T-helper 9 cell (primary cell): ENCODE measurements around the gene FAM184B.

Experiments used
- DNase-seq: peaks from one replicate; pipeline ENCODE4 v3.0.0-alpha.2; 2020

Gene FAM184B

DNA sequence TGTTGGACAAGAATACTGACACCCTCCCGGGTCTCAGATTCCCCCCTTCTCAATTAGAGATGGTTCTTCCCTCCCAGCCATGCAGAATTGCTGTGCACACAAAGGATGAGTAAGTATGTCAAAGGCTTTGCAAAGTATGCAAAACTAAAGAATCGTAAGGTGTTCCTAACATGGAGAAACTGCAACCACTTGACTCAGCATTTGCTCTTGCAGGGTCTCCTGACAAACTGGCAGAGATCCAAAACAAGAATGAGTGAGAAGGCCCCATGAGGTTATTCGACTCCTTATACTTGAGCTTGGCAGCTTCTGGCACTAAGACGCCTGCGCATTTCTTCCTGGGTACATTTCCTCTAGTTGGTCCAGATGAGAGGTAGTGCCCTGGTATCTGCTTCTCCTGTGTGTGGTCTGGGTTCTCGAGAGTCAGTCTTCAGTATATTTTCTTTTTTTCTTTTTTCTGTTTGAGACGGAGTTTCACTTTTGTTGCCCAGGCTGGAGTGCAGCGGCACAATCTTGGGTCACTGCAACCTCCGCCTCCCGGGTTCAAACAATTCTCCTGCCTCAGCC is 8.2 kb downstream of the FAM184B start:
- no peak for DNase-seq

DNA sequence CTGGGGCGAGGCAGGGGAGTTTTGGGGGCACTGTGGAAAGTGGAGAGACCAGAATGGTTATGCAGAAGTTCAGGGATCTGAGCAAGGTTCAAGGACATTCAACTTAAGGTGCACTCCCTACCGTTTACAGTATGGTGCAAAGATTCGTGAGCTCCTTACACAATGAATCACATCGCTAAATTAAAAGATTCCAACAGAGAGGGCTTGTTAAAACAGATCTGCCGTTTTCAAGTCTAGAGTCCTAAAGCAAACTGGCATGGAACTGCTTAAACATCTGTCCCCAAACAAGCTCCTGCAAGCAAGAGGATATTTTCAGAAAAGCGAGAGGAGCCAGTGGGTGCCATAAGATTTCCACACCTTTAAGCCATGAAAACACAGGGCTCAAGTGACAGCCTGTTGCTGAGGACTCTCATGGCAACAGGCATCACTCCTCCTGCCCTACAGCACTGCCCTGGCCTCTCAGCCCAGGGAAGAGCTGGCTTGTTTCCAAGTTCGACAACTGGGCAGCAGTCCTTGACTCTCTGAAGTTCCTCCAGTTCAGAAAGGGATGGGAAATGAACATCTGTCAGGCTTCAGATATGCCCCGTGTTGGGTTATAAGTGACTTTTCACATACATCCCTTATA is 10.0 kb downstream of the FAM184B start:
- DNase-seq: no peak

DNA sequence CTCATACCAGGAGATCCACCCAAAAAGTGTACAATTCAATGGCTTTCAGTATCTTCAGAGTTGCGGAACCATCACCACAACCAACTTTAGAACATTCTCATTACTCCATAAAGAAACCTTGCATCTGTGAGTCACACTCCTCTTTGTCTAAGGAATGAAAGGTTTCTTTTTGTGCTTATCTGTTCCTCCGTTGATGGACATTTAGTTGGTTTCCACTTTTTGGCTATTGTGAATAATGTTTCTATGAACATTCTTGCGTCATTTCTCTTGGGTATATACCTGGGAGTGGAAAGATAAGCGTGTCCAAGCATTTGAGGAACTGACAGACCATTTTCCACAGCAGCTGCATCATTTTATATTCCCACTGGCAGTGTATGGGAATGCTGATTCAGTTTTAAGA is 10.6 kb downstream of the FAM184B start:
- DNase-seq: no peak

DNA sequence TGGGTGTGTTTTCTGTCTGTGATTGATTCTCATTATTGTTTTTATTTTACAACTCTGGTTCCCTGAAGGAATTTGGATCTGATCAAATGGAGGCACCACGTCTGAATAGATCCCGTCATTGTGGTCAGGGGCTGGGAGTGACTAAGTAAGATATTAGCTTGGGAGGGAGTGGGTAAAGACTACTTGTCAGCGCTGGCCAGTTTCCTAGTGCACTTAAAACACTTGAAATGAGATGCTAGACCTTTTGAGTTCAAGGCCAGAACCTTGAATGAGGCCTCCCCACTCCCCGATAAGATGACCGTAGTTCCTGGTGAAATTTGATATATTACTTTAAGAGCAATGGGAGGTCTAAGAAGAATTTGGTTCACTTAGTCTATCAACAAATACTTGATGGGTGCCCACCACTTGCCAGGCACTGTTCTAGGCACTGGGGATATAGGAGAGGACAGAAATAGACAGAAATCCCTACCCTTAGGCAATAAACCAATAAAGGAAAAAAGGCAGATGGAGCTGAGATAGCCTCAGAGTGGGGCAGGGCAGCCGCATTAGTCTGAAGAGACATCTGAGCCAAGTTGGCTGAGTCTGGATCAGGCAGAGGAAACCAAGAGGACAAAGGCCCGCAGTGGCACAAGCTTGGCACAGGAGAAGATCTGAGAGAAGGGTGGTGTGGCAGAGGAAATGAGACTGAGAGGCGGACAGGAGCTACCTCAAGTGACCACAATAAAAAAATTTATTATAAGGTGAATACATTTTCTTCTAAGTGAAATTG is 11.8 kb downstream of the FAM184B start:
- no peak for DNase-seq

DNA sequence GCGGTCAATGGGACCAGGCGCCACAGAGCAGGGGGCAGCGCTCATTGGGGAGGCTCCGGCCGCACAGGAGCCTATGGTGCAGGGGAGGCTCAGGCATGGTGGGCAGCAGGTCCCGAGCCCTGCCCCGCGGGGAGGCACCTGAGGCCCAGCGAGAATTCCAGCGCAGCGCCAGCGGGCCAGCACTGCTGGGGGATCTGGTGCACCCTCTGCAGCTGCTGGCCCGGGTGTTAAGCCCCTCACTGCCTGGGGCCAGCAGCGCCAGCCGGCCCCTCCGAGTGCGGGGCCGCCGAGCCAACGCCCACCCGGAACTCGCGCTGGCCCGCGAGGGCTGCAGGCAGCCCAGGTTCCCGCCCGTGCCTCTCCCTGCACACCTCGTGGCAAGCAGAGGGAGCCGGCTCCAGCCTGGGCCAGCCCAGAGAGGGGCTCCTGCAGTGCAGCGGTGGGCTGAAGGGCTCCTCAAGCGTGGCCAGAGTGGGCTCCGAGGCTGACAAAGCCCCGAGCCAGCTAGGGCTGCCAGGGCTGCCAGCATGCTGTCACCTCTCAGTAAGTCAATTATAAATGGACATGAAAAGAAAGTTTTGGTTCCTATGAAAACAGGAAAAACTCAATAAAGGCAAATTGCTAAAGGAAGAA is 14.5 kb downstream of the FAM184B start:
- DNase-seq: no peak

DNA sequence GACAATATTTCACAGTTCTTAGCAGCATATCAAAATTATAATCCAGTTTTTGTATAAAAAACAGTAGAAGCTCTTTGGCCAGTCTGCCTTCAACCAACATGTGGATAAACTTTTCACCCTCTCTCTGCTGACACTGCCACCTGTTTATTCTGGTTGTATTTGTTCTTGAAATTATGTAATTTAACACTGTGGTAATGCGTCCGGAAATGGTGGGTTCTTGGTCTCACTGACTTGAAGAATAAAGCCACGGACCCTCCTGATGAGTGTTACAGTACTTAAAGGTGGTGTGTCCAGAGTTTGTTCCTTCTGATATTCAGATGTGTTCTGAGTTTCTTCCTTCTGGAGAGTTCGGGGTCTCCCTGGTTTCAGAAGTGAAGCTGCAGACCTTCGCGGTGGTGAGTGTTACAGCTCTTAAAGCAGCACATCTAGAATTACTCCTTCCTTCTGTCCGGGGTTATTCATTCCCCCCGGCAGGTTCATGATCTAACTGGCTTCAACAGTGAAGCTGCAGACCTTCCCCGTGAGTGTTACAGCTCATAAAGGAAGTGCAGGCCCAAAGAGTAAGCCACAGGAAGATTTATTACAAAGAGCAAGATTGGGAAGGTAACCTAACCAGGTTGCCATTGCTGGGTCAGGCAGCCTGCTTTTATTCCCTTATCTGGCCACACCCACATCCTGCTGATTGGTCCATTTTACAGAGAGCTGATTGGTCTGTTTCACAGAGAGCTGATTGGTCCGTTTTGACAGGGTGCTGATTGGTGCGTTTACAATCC is 15.7 kb downstream of the FAM184B start:
- DNase-seq: no peak

DNA sequence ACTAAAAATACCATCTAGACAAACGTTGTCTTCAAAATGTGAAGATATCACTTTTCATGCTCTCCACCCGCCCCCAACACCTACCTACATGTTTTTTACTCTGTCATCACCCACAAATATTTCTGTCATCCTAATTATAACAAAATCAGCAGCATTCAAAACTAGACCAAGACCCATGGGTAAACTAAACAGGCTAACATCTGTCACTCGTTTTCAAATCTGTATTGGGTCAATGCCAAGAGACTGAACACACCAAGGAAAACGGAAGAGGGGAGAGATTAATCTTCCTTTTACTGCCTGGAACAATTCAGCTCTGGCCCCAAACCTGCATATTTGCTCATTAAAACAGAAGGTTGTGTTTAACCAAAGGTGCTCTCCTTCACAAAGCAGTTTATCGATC is 17.5 kb downstream of the FAM184B start:
- DNase-seq: no peak

DNA sequence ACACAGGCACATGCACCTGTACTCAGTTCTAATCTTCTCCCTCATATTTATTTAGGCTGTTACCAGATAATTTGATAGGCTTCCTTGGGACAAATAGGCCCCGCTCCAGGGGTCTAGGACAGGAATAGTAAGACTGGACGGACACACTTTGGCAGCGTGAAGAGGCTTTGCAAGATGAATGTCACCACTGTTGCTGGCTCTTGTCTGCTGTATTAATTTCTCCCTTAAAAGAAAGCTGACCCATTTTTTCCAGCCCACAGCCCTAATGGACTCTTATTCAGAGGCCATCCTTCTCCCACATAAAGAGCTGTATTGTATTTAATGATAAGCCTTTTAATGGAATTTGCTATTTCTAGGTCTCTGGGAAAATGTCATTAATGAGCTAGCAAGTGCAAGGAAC is 18.0 kb downstream of the FAM184B start:
- DNase-seq: no peak

DNA sequence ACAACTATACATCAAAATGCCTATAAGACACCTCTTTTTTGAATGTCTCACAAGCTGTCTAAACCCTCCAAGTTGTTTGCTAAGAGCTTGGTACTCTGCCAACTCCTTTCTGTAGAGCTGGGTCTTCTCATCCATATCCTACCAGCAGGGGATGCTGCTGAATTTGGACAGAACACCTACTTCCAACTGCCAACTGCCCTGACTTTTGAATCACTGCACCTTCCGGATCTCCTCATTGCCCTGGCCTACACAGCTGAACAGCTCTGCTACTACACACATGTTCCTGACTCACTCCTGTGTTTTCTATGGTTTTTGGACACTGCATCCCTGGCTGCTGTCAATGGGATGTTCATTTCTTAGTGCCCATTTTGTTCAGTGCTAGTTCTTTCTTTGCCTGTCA is 18.7 kb downstream of the FAM184B start:
- DNase-seq: no peak

DNA sequence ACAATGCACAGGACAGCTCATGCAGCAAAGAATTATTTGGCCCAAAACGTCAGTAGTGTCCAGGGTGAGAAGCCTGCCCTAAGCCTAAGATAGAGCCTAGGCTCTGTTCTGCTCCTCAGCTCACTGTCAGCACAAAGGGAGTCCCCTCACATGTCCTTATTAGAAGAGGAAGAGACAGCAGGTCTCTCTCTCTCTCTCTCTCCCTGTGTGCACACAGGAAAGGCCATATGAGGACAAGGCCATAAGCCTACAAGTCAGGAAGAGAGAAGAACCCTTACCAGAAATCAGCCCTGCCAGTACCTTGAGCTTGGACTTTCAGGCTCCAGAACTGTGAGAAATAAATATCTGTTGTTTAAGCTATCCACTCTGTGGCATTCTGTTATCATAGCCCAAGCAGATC is 20.4 kb downstream of the FAM184B start:
- DNase-seq: no peak

DNA sequence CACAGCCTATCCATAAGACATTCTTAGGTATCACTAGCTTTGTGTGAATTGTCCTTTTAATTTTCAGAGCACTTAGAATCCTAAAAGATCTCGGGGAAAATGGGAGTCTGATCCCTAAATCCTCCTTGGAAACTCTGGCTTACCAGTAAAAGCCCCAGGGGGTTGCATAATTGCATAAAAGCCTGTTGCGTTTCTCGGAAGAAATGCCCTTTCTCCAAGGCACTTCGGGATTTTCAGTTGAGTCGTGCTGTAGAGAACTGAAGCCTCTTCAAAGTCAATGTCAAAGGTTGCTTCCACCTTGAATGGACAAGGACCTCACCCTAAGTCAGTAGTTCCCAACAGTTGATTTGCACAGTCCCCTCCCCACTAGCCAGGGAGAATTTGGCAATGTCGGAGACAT is 20.8 kb downstream of the FAM184B start:
- no peak for DNase-seq

DNA sequence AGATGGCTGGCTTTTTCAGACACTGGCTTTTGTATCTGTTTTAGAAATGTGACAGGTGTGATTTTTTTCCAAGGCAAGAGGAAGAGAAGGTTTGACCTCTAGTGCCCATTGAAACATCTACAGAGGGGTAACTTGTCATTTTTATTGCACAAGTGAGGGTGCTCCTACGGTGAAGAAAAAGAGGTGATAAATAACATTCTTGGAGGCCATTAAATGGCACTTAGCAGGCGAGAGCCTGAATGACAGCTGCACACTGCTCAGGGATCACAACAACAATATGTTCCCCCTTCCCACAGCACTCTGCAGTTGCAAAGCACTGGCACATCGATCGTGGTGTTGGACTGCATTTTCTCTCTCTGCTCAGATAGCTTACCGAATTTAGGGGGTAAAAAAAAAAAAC is 22.9 kb downstream of the FAM184B start:
- DNase-seq: no peak

DNA sequence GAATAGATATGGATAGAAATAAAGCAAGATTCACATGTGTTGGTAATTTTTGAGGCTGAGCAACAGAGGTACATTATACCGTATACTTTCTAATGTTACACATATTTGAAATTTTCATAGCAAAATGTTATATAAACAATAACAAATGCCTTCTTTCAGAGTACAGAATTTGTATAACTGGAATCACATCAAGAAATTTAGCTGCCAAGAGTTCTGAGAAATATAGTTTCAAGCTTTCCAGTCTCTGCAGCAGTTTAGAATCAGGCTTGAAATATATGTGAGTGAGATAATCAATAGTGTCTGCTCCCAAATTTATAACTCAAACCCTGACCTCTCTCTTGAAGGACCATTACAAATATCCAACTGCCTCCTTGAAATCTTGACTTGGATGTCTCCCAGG is 23.8 kb downstream of the FAM184B start:
- no peak for DNase-seq

DNA sequence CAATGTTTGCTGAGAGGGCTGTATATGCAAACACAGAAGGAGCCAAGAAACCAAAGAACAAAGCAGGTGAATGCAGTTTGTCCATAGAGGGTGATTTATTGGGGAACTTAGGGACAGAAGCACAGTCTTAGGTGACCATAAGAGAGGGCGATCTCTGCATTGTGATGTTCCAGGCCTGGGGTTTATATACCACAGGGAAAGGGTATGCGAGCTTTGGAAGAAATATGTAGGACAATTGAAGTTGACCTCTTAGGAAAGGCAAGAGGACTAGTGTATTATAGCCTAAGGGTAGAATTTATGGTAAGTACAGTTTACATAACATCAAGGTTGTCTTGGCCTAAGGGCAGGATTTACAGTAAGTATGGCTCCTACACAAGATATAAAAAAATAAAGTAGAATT is 27.8 kb downstream of the FAM184B start:
- DNase-seq: no peak

DNA sequence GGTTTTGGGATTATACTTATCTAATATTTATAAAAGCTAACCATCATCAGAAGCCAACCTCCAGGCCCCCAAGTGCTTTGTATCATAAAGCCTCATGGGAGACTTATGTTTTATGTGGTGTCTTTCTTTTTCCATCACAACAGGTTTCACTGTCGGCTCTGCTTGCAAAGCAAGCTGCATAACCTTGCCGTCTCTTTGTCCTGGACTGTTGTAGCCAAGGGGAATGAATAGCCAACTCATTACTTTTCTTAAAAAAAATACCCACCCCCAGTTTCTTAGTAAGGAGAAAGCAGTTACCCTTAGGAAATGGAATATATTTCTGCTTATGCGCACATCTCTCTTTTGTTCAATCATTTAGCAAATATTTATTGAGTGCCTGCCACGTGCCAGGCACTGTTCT is 40.7 kb downstream of the FAM184B start:
- DNase-seq: no peak

DNA sequence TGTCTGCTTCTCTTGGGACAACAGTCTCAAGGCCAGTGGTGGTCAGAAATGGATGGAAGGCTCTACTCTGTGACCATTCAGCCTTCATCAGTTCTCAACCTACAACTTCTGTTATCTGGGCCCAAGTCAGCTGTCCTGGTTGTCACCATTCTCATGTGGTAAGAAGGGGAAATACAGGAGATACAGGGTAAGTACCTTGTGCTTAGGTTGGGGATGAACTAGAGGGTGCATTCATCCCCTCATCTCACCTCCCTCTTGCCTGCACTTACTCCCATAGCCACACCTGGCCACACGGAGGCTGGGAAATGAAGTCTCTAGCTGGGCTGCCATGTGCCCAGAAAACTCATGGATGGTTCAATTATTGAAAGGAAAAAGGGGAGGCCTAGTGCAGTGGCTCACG is 44.9 kb downstream of the FAM184B start:
- no peak for DNase-seq

DNA sequence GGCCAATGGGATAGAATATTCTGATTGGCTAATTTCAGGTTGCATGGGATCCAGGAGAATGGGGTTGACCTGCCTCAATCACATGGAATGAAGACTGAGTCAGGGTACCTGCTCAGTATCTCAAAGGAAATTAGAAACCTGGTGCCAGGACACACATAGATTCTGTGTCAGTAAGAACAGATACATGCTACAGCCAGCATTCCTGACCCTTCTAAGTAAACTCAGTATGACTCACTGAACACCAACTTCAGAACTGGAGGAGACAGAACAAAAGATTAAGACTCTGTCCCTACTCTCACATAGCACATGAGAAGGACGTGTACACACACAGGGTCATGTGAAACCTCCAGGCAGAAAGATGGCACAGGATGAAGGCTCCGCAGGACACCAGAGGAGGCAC is 54.5 kb downstream of the FAM184B start:
- no peak for DNase-seq

DNA sequence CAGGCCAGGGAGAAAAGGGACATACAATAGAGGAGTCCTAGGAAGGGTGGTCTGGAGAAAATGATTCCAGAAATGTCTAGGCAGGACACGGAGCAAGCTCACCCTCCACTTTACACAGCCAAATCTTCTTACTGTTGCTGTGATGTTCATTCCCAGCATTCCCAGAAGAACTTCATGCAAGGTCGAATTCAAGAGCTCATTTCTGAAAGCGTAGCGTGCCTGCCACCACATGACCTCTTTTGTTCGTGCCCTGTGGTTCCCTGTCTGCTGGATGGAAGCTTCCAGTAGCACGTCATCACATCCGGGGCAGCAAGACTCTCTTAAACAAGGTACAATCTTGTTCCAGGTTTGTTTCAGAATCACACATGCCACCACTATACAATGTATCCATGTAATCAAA is 57.8 kb downstream of the FAM184B start:
- no peak for DNase-seq

DNA sequence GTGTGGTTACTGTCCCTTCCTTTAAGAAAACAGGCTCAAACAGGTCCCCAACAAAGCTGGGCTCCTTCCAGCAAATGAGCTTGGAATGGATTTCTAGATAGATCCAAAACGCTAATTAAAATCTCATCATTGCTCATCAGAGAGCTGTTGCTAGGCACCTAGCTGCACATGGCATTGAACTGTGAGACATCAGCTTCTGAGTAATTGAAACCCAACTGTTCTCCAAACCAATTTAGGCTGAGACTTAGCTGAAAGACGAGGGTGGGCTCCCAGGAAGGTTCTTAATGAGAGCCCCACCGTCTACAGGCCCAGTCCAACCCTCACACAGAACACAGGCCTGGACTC is 59.1 kb downstream of the FAM184B start:
- no peak for DNase-seq

DNA sequence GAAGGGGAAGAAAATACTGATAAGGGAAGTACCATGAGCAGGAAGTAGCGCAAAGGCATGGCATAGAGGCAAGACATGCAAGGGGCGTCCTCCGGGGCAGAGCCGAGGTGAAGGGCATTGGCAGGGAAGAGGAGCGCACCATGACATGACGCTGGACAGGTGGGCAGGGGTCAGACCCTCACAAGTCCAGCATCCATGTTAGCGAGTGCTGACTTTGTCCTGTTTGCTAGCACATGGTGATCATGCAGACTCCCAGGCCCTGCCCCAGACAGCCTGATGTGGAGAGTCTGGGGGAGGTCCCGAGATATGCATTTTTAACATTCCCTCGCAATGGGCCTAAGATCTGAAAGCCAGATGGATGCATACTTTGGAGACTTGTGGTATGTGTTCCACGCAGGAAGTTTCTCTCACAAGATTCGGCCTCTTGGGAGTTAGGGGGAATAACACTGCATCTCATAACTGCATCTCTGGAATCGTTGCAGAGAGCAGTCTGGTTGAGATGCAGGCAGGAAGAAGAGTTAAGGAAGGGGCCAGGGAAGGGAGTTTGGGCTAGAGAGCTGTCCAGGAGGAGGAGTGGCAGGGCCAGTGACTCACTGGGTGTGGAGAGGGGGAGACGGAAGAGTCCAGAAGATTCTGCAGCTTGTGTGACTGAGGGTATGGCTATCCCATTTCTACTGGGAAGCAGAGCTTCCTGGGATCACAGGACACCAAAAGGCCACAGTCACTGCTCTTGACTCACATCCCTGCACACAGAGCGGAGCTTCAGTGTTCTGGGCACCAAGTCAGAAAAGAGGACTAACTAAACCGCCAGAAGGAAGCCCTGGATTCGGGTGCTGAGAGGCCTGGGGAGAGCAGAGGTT is 59.7 kb downstream of the FAM184B start:
- DNase-seq: no peak

DNA sequence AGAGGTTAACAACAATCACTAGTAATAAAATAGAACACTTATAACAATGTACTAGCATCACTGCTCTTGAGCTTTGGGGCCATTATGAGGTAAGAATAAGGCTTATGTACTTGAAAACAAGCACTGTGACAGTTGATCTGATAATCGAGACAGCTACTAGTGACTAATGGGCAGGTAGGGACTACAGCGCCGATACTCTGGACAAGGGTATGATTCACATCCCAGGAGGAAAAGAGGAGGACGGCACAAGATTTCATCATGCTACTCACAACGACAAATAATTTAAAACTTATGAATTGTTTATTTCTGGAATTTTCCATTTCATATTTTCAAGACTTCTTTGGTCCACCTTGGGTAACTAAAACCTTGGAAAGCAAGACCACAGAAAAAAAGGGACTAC is 62.3 kb downstream of the FAM184B start:
- DNase-seq: no peak

DNA sequence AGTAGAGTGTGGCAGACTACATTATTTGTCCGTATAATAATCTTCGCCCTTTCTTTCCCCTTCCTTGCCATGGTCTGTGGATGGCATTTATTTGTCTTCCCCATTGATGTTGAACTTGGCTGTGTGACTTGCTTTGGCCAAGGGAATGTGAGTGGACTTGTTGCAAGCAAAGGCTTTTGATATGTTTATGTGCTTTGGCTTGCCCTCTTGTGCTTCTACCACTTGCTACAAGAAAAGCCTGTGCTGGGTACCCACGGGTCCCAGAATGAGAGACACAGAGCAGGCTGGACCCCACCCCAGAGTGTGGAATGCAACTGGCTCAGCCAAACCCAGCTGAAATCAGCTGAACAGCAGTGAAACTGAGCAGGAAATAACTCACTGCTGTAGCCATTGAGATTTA is 63.0 kb downstream of the FAM184B start:
- DNase-seq: no peak
